Measurements from ENCODE around the gene PRKN.

PRKN gene

DNA sequence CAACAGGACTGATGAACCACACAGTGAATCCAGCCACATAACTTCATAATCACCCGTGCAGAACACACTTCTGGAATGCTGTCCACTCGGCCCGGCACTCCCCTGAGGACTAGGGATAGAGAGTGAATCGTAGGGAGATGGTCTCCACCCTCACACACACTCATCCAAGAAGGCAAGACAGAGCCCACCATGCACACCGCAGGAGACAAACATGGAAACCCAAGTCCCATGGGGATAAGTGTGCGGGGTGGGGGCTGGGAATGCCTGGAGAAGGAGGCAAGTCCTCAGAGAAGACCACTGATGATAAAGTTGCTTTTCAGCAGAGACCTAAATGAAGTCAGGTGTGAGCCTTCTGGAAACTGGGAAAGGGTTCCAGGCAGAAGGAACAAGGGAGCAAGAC lies 1054.5 kb downstream of the PRKN start (continued):
- TF ChIP-seq GLIS3 (CRISPR knock-in tag; IDR thresholded peaks at IDR 0.05) (no peak), ISL1 (CRISPR knock-in tag; IDR thresholded peaks at IDR 0.05) (no peak)

DNA sequence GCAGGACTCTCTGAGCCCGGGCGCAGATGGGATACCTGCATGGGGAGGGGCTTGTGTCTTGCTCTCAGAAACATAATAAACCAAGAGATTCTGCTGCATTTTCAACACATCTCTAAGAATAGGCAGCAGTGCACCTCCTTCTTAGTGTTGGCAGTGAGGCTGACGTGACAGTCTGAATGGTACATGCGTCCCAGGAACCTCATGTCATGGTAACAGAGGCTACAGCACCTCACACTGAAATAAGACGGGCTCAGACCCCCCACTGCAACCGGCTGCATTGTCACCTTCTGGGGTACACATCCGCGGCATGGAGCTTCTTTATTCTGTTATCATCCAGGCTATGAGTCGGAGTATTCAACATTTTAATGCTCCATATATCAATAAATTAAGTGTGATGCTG lies 1056.4 kb downstream of the PRKN start:
- ATAC-seq: no peak

DNA sequence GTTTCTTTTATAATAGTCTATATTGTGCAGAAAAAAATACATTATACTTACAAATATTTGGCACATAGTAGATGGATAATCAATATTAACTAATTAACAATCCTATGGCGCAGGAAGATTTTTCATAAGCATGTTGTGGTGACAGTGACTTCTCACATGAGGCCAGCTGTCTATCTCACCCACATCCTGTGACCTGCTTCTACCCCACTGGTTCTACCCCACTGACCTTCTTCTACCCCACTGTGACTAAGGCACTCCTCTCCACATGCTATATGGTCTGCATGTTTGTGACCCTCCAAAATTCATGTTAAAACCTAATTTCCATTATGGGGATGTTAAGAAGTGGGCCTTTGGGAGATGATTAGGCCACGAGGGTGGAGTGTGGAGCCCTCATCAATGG lies 1058.9 kb downstream of the PRKN start:
- TF ChIP-seq, protein P1, sequence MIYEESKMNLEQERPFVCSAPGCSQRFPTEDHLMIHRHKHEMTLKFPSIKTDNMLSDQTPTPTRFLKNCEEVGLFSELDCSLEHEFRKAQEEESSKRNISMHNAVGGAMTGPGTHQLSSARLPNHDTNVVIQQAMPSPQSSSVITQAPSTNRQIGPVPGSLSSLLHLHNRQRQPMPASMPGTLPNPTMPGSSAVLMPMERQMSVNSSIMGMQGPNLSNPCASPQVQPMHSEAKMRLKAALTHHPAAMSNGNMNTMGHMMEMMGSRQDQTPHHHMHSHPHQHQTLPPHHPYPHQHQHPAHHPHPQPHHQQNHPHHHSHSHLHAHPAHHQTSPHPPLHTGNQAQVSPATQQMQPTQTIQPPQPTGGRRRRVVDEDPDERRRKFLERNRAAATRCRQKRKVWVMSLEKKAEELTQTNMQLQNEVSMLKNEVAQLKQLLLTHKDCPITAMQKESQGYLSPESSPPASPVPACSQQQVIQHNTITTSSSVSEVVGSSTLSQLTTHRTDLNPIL (CRISPR knock-in tag; IDR thresholded peaks at IDR 0.05; ENCODE audit: low read depth): no peak
- TF ChIP-seq ZFP30 (CRISPR knock-in tag; IDR thresholded peaks at IDR 0.05) (no peak), ZNF565 (CRISPR knock-in tag; conservative IDR thresholded peaks at IDR 0.05; ENCODE audit: low read depth) (no peak)
- no peak for ATAC-seq

More for the DNA sequence above, 1056.4 kb downstream of the PRKN start:
- no peak for TF ChIP-seq ESRRG (CRISPR knock-in tag; IDR thresholded peaks at IDR 0.05)
- no peak for TF ChIP-seq ZNF565 (CRISPR knock-in tag; conservative IDR thresholded peaks at IDR 0.05; ENCODE audit: low read depth)
- TF ChIP-seq ZNF70 (CRISPR knock-in tag; IDR thresholded peaks at IDR 0.05): no peak
- TF ChIP-seq ZNF8 (CRISPR knock-in tag; IDR thresholded peaks at IDR 0.05): no peak
- TF ChIP-seq ARNTL (CRISPR knock-in tag; IDR thresholded peaks at IDR 0.05; ENCODE audit: borderline replicate concordance, low read depth): no peak
- TF ChIP-seq TOX (CRISPR knock-in tag; IDR thresholded peaks at IDR 0.05; ENCODE audit: borderline replicate concordance): no peak
- TF ChIP-seq RARB (CRISPR knock-in tag; IDR thresholded peaks at IDR 0.05): no peak
- TF ChIP-seq, protein P2, sequence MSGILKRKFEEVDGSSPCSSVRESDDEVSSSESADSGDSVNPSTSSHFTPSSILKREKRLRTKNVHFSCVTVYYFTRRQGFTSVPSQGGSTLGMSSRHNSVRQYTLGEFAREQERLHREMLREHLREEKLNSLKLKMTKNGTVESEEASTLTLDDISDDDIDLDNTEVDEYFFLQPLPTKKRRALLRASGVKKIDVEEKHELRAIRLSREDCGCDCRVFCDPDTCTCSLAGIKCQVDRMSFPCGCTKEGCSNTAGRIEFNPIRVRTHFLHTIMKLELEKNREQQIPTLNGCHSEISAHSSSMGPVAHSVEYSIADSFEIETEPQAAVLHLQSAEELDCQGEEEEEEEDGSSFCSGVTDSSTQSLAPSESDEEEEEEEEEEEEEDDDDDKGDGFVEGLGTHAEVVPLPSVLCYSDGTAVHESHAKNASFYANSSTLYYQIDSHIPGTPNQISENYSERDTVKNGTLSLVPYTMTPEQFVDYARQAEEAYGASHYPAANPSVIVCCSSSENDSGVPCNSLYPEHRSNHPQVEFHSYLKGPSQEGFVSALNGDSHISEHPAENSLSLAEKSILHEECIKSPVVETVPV (CRISPR knock-in tag; IDR thresholded peaks at IDR 0.05): no peak
- no peak for TF ChIP-seq OSR1 (CRISPR knock-in tag; IDR thresholded peaks at IDR 0.05)

DNA sequence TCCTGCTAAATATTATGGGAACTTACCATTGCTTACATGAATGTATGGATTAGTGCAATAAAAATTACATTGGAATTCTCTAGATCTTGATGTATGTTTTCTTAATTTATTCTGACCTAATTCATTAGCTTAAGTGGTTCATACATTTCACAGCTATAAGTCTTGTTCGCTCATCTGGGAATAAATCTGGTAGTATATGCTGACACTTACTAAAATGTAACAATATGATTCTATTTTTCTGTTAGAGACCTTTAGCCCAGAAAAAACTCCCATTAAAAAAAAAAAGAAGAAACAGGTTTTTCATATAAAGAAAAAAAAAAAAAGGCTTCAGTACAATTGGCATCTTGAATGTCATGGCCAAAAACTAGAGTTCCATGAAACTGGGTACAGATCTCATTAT lies 1059.6 kb downstream of the PRKN start:
- ATAC-seq: no peak
- no peak for TF ChIP-seq ZFP30 (CRISPR knock-in tag; IDR thresholded peaks at IDR 0.05)
- no peak for TF ChIP-seq CSDC2 (CRISPR knock-in tag; IDR thresholded peaks at IDR 0.05)
- no peak for TF ChIP-seq SNAI2 (CRISPR knock-in tag; IDR thresholded peaks at IDR 0.05)
- TF ChIP-seq, protein P1 (CRISPR knock-in tag; IDR thresholded peaks at IDR 0.05; ENCODE audit: low read depth): no peak
- TF ChIP-seq BACH2 (CRISPR knock-in tag; IDR thresholded peaks at IDR 0.05; ENCODE audit: borderline replicate concordance): no peak
- TF ChIP-seq, protein P3, sequence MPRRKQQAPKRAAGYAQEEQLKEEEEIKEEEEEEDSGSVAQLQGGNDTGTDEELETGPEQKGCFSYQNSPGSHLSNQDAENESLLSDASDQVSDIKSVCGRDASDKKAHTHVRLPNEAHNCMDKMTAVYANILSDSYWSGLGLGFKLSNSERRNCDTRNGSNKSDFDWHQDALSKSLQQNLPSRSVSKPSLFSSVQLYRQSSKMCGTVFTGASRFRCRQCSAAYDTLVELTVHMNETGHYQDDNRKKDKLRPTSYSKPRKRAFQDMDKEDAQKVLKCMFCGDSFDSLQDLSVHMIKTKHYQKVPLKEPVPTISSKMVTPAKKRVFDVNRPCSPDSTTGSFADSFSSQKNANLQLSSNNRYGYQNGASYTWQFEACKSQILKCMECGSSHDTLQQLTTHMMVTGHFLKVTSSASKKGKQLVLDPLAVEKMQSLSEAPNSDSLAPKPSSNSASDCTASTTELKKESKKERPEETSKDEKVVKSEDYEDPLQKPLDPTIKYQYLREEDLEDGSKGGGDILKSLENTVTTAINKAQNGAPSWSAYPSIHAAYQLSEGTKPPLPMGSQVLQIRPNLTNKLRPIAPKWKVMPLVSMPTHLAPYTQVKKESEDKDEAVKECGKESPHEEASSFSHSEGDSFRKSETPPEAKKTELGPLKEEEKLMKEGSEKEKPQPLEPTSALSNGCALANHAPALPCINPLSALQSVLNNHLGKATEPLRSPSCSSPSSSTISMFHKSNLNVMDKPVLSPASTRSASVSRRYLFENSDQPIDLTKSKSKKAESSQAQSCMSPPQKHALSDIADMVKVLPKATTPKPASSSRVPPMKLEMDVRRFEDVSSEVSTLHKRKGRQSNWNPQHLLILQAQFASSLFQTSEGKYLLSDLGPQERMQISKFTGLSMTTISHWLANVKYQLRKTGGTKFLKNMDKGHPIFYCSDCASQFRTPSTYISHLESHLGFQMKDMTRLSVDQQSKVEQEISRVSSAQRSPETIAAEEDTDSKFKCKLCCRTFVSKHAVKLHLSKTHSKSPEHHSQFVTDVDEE (CRISPR knock-in tag; IDR thresholded peaks at IDR 0.05): no peak
- no peak for TF ChIP-seq RARB (CRISPR knock-in tag; IDR thresholded peaks at IDR 0.05)
- TF ChIP-seq ESRRG (CRISPR knock-in tag; IDR thresholded peaks at IDR 0.05): no peak
- no peak for TF ChIP-seq TOX (CRISPR knock-in tag; IDR thresholded peaks at IDR 0.05; ENCODE audit: borderline replicate concordance)
- TF ChIP-seq GLIS3 (CRISPR knock-in tag; IDR thresholded peaks at IDR 0.05): no peak
- no peak for TF ChIP-seq TCF4 (CRISPR knock-in tag; IDR thresholded peaks at IDR 0.05; ENCODE audit: borderline replicate concordance)
- TF ChIP-seq ZNF70 (CRISPR knock-in tag; IDR thresholded peaks at IDR 0.05): no peak
- TF ChIP-seq, protein P2 (CRISPR knock-in tag; IDR thresholded peaks at IDR 0.05): no peak
- no peak for TF ChIP-seq ARNTL (CRISPR knock-in tag; IDR thresholded peaks at IDR 0.05; ENCODE audit: borderline replicate concordance, low read depth)
- no peak for TF ChIP-seq ZFP3 (CRISPR knock-in tag; IDR thresholded peaks at IDR 0.05)
- TF ChIP-seq ISL1 (CRISPR knock-in tag; IDR thresholded peaks at IDR 0.05): no peak
- TF ChIP-seq, protein P4, sequence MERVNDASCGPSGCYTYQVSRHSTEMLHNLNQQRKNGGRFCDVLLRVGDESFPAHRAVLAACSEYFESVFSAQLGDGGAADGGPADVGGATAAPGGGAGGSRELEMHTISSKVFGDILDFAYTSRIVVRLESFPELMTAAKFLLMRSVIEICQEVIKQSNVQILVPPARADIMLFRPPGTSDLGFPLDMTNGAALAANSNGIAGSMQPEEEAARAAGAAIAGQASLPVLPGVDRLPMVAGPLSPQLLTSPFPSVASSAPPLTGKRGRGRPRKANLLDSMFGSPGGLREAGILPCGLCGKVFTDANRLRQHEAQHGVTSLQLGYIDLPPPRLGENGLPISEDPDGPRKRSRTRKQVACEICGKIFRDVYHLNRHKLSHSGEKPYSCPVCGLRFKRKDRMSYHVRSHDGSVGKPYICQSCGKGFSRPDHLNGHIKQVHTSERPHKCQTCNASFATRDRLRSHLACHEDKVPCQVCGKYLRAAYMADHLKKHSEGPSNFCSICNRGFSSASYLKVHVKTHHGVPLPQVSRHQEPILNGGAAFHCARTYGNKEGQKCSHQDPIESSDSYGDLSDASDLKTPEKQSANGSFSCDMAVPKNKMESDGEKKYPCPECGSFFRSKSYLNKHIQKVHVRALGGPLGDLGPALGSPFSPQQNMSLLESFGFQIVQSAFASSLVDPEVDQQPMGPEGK (CRISPR knock-in tag; IDR thresholded peaks at IDR 0.05; ENCODE audit: borderline replicate concordance): no peak
- no peak for TF ChIP-seq ZC3H10 (CRISPR knock-in tag; IDR thresholded peaks at IDR 0.05)

Data from SK-N-SH treated with all-trans-retinoic acid at 6 μM for 48 hours (cell line).